ENCODE results near the gene DIAPH2.

Gene DIAPH2

GRCh38 chrX:96687776-96688175 lies 3.1 kb downstream of the DIAPH2 start:
- no peak overlapping the region for H3K4me3 ChIP-seq (ENCODE audit: control insufficient read depth, low read depth, low read length)
- TF ChIP-seq, protein P1, sequence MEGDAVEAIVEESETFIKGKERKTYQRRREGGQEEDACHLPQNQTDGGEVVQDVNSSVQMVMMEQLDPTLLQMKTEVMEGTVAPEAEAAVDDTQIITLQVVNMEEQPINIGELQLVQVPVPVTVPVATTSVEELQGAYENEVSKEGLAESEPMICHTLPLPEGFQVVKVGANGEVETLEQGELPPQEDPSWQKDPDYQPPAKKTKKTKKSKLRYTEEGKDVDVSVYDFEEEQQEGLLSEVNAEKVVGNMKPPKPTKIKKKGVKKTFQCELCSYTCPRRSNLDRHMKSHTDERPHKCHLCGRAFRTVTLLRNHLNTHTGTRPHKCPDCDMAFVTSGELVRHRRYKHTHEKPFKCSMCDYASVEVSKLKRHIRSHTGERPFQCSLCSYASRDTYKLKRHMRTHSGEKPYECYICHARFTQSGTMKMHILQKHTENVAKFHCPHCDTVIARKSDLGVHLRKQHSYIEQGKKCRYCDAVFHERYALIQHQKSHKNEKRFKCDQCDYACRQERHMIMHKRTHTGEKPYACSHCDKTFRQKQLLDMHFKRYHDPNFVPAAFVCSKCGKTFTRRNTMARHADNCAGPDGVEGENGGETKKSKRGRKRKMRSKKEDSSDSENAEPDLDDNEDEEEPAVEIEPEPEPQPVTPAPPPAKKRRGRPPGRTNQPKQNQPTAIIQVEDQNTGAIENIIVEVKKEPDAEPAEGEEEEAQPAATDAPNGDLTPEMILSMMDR (IDR thresholded peaks at IDR 0.05; ENCODE audit: control insufficient read depth, insufficient read depth, low read depth, low read length, missing control alignments) = no peak
- no peak for DNase-seq (ENCODE audit: low read depth)

DNA sequence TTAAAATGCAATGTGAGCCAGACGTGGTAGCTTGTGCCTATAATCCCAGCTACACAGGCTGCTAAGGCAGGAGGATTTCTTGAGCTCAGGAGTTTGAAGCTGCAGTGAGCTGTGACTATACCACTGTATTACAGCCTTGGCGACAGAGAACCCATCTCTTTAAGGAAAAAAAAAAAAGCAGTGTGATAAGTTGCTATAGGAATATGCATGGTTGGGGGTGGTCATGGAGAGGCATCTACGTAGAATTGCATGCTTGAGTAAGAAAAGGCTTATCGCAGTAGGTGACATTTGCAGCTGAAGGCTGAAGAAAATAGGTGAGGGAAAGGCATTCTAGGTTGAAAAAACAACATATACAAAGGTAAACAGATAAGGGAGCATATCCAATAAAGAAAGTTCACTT lies 4.1 kb downstream of the DIAPH2 start:
- H3K4me3 ChIP-seq (ENCODE audit: control insufficient read depth, low read depth, low read length) = no peak overlapping the region
- no peak for DNase-seq (ENCODE audit: low read depth)
- TF ChIP-seq, protein P1 (IDR thresholded peaks at IDR 0.05; ENCODE audit: control insufficient read depth, insufficient read depth, low read depth, low read length, missing control alignments) = no peak

DNA sequence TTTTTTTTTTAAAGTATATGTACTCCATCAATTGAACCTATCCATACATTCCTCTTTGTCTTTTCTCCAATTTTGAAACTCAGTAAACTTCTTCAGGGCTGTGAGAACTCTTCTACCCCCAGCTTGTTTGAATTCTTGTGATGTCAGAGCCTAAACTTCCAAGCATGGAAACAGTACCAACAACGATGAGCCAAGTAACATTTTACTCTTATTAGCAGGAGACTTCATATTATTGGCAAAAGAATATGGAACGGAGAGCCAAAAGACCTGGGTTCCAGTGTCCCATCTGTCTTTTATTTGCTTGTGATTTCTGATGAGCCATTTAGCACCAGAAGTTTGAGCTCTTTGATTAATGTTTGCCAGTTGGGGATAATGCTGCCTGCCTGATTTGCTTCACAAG lies 5.3 kb downstream of the DIAPH2 start:
- no peak overlapping the region for H3K4me3 ChIP-seq (ENCODE audit: control insufficient read depth, low read depth, low read length)
- no peak for DNase-seq (ENCODE audit: low read depth)
- TF ChIP-seq, protein P1 (IDR thresholded peaks at IDR 0.05; ENCODE audit: control insufficient read depth, insufficient read depth, low read depth, low read length, missing control alignments) = no peak

DNA sequence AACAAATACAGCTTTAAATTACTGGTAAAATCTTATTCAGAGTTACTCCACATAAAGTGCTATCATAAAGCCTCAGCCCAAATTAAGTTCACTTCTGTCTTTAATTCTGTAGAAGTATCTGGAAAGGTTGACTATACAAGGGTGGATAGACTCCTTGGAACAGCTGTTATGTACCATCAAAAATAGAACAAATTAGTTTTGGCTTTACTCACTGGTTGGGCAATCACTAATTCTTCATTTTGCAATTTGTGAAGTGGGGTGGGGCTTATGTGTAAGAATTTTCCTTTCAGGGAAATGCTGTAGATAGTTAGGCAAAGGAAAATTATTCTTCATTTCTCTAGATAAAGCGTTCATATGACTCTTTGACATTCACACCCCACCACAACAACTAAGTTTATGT lies 7.8 kb downstream of the DIAPH2 start:
- DNase-seq (ENCODE audit: low read depth) = no peak
- no peak overlapping the region for H3K4me3 ChIP-seq (ENCODE audit: control insufficient read depth, low read depth, low read length)
- TF ChIP-seq, protein P1 (IDR thresholded peaks at IDR 0.05; ENCODE audit: control insufficient read depth, insufficient read depth, low read depth, low read length, missing control alignments) = no peak

DNA sequence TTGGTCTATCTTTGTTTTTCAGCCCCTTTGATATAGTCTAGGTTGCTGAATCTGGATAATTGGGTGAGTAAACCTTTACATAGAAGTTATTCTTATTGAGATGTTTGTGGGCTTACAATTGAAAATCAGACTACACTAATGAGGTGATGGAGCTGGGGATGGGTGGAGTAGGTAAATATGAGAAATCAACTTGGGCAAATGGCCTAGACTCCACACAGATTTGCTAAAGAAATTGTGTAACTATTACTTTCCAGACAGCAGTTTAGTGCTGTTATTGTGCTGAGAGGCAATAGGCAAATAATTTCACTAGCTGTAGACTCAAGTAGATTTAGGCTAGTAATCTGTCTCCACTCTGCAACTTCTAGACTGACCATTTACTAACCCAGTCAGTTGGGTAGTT lies 8.2 kb downstream of the DIAPH2 start:
- H3K4me3 ChIP-seq (ENCODE audit: control insufficient read depth, low read depth, low read length) = no peak overlapping the region
- no peak for DNase-seq (ENCODE audit: low read depth)
- TF ChIP-seq, protein P1 (IDR thresholded peaks at IDR 0.05; ENCODE audit: control insufficient read depth, insufficient read depth, low read depth, low read length, missing control alignments) = no peak

DNA sequence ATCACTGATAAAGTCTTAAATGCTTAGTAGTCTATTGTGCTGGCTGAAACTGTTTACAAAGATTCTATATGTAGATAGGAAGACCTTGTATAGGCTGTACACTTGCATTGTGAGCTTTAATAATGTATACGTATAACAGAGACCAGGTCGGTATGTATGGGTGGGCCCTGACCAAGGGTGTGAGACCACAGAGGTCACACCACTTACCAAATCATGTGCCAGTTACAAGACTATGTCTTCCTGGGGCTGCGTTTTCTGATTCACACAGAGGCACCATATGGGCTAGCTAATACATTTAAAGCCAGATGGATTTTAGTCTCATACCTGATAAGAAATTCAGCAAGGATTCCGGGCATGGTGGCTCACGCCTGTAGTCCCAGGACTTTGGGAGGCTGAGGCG lies 8.8 kb downstream of the DIAPH2 start:
- DNase-seq (ENCODE audit: low read depth) = no peak
- TF ChIP-seq, protein P1 (IDR thresholded peaks at IDR 0.05; ENCODE audit: control insufficient read depth, insufficient read depth, low read depth, low read length, missing control alignments) = no peak
- H3K4me3 ChIP-seq (ENCODE audit: control insufficient read depth, low read depth, low read length) = no peak overlapping the region

GRCh38 chrX:96696462-96696861 lies 11.8 kb downstream of the DIAPH2 start:
- H3K4me3 ChIP-seq (ENCODE audit: control insufficient read depth, low read depth, low read length) = no peak overlapping the region
- TF ChIP-seq, protein P1 (IDR thresholded peaks at IDR 0.05; ENCODE audit: control insufficient read depth, insufficient read depth, low read depth, low read length, missing control alignments) = no peak
- DNase-seq (ENCODE audit: low read depth) = no peak
